Natural killer cell treated with Interleukin-12 subunit alpha and Interleukin-12 subunit beta and Interleukin-15 and Interleukin-18, amount 100 ng/mL, for 72 hours (primary cell): ENCODE results near the gene CYTL1. TPM values are rescaled to one million over a fixed set of nuclear protein-coding genes. Genes with fewer than 3 reads are reported as not detected.

Experiments
- total RNA-seq, 2 donors: library from RNA; stranded (reverse); gene quantifications; one replicate each; pipeline ENCODE4 v1.2.3, GENCODE V29; 2022

Gene CYTL1
- total RNA-seq, 2 donors from 2014 or later, result not detected

Other genes starting within 250 kb of the CYTL1 start
- under 1 TPM in 1 of 2 donors, not detected in 1; 0.24 TPM for gene MSX1, start 159.8 kb downstream of the CYTL1 start, total RNA-seq
- not detected for gene STK32B, start 32.0 kb upstream of the CYTL1 start, total RNA-seq